Lung (tissue), 12 donors: Measurements from ENCODE around the gene PMF1. TPM values are rescaled to one million over a fixed set of nuclear protein-coding genes. Genes with fewer than 3 reads are reported as not detected.
A peak's percentile ranks its signal among the peaks of the same experiment; 100 is the strongest.

Experiments used
- ATAC-seq: fragments of 200-7000 bp; cut with Tn5 transposase; one replicate; pipeline ENCODE4 v1.9.1; 2020; ENCODE audit warnings: moderate number of reproducible peaks; ENCODE audit not compliant: insufficient read depth, low FRiP score
- DNase-seq, 3 donors: peaks; one replicate each; pipeline ENCODE4 v3.0.0-alpha.2; 2013 to 2017
- H3K27ac ChIP-seq, 2 donors: one replicate each; pipeline ENCODE4 v1.5.1; 2013; ENCODE audit warnings: mild to moderate bottlenecking in 2 of 2, moderate library complexity in 2 of 2, control low read depth in 1 of 2, inconsistent platforms in 1 of 2, low read depth in 1 of 2, low read length in 1 of 2
- H3K27me3 ChIP-seq, 3 donors: one replicate each; pipeline ENCODE4 v1.5.1; 2013; ENCODE audit warnings: low read length in 2 of 3; ENCODE audit not compliant: control insufficient read depth in 3 of 3, insufficient read depth in 3 of 3
- H3K36me3 ChIP-seq, 4 donors: one replicate each; pipeline ENCODE4 v1.5.1; 2013; ENCODE audit warnings: low read length in 4 of 4, mild to moderate bottlenecking in 1 of 4, moderate library complexity in 1 of 4; ENCODE audit not compliant: control insufficient read depth in 4 of 4, insufficient read depth in 4 of 4
- H3K4me1 ChIP-seq, 5 donors: one replicate each; pipeline ENCODE4 v1.5.1; 2013; ENCODE audit warnings: low read length in 5 of 5, mild to moderate bottlenecking in 2 of 5, moderate library complexity in 1 of 5; ENCODE audit not compliant: control insufficient read depth in 5 of 5, insufficient read depth in 5 of 5
- H3K4me3 ChIP-seq: one replicate; pipeline ENCODE4 v1.5.1; 2013; ENCODE audit warnings: mild to moderate bottlenecking, control low read depth, moderate library complexity
- H3K9ac ChIP-seq, 2 donors: one replicate each; pipeline ENCODE4 v1.5.1; 2013; ENCODE audit warnings: low read length in 2 of 2, control low read depth in 1 of 2; ENCODE audit not compliant: insufficient read depth in 1 of 2
- H3K9me3 ChIP-seq, 4 donors: one replicate each; pipeline ENCODE4 v1.5.1; 2013; ENCODE audit warnings: low read length in 3 of 4, mild to moderate bottlenecking in 1 of 4, moderate library complexity in 1 of 4; ENCODE audit not compliant: control insufficient read depth in 4 of 4, insufficient read depth in 3 of 4
- CTCF ChIP-seq: IDR thresholded peaks from 2 replicates; pipeline ENCODE4 v1.5.1; 2012; ENCODE audit warnings: mild to moderate bottlenecking; ENCODE audit errors: control extremely low read depth, extremely low read depth
- WGBS, 2 donors: extraction: QIAGEN DNeasy Blood & Tissue Kit; methylation state at CpG; one replicate each; pipeline ENCODE4 v1.1.7; 2013; 5-methylcytosine and 5-hydroxymethylcytosine counted together
- polyA plus RNA-seq, 2 donors: library from polyadenylated mRNA; stranded (reverse); fragments of 200-250 nt; gene quantifications; one replicate each; pipeline ENCODE4 v1.2.1, GENCODE V29; 2013
- total RNA-seq, 2 donors: library from RNA; depleted of rRNA in 1 of 2; stranded (reverse); fragments of >200 nt in 1 of 2; gene quantifications; one replicate each; pipeline ENCODE4 v1.2.1, GENCODE V29; 2014 to 2021
- donor health status: control.
- donor health status: control.
- donor health status: Bipolar disorder and iron deficiency.
- donor health status: healthy.
- donor health status: DM: yes; HTN: yes; CAD: no.

The PMF1 gene
- total and polyA plus RNA-seq, 4 donors = 60.0 to 144 (median 64.7) TPM

- Histone ChIP-seq H3K4me1 (peaks cover 0 to 15% (median 4%) of the 10 kb centered on the region in 5 donors), H3K27me3 (no peaks in the 10 kb centered on the region), H3K4me3 (no peak overlapping the region), H3K36me3 (peaks cover 2 to 14% (median 7%) of the 10 kb centered on the region in 4 donors), H3K27ac (no peak overlapping the region), H3K9ac (no peak overlapping the region), H3K9me3 (no peaks in the 10 kb centered on the region)
- 75 to 82% methylated on average over 2 of the region's 2 CpGs for WGBS, 2 donors
- DNase-seq = no peak
- no peak for TF ChIP-seq CTCF
- ATAC-seq = no peak
Observed at GRCh38 chr1:156196445-156196844, 16.4 kb upstream of the PMF1 start.

GRCh38 chr1:156198831-156199349 is 13.9 kb upstream of the PMF1 start:
- TF ChIP-seq CTCF = no peak
- ATAC-seq (no peak), DNase-seq (no peak)
- no peak overlapping the region for H3K4me3 ChIP-seq
- 79 to 89% methylated on average over 5 of the region's 5 CpGs for WGBS, 2 donors
- H3K27me3 ChIP-seq = no peaks in the 10 kb centered on the region
- H3K36me3 ChIP-seq = peaks cover 2 to 20% (median 7%) of the 10 kb centered on the region in 4 donors
- peaks cover 0 to 11% (median 4%) of the 10 kb centered on the region in 5 donors for H3K4me1 ChIP-seq
- no peak overlapping the region for H3K27ac ChIP-seq
- no peak overlapping the region for H3K9ac ChIP-seq
- H3K9me3 ChIP-seq = no peaks in the 10 kb centered on the region

GRCh38 chr1:156200044-156200443 is 12.8 kb upstream of the PMF1 start:
- no peak for TF ChIP-seq CTCF
- ATAC-seq (no peak), DNase-seq (no peak)
- Histone ChIP-seq H3K9me3 (no peaks in the 10 kb centered on the region), H3K36me3 (peaks cover 2 to 20% (median 6%) of the 10 kb centered on the region in 4 donors), H3K4me3 (no peak overlapping the region), H3K27me3 (no peaks in the 10 kb centered on the region), H3K27ac (no peak overlapping the region), H3K4me1 (peaks cover 0 to 6% (median 0%) of the 10 kb centered on the region in 5 donors), H3K9ac (no peak overlapping the region)
- 94% methylated on average over 8 of the region's 8 CpGs for WGBS, 2 donors

- Histone ChIP-seq H3K9ac (no peak overlapping the region), H3K4me3 (no peak overlapping the region), H3K27ac (peak overlapping the region in 1 of 2 donors; percentile 28), H3K36me3 (peaks cover 2 to 25% (median 7%) of the 10 kb centered on the region in 4 donors), H3K27me3 (no peaks in the 10 kb centered on the region), H3K9me3 (no peaks in the 10 kb centered on the region), H3K4me1 (peaks cover 0 to 6% (median 0%) of the 10 kb centered on the region in 5 donors)
- no peak for TF ChIP-seq CTCF
- DNase-seq (no peak), ATAC-seq (no peak)
Observed at GRCh38 chr1:156203331-156203730, 9.5 kb upstream of the PMF1 start.
